Hematopoietic multipotent progenitor cell treated with erythropoietin and hydrocortisone succinate and interleukin-3 and kit ligand, for 8 days (in vitro differentiated cells): ENCODE measurements around the gene FFAR1.

ENCODE experiments used
- DNase-seq: peaks from one replicate; pipeline ENCODE4 v3.0.0-alpha.2; 2015

FFAR1 gene, protein sequence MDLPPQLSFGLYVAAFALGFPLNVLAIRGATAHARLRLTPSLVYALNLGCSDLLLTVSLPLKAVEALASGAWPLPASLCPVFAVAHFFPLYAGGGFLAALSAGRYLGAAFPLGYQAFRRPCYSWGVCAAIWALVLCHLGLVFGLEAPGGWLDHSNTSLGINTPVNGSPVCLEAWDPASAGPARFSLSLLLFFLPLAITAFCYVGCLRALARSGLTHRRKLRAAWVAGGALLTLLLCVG (N-terminal part only)

DNA sequence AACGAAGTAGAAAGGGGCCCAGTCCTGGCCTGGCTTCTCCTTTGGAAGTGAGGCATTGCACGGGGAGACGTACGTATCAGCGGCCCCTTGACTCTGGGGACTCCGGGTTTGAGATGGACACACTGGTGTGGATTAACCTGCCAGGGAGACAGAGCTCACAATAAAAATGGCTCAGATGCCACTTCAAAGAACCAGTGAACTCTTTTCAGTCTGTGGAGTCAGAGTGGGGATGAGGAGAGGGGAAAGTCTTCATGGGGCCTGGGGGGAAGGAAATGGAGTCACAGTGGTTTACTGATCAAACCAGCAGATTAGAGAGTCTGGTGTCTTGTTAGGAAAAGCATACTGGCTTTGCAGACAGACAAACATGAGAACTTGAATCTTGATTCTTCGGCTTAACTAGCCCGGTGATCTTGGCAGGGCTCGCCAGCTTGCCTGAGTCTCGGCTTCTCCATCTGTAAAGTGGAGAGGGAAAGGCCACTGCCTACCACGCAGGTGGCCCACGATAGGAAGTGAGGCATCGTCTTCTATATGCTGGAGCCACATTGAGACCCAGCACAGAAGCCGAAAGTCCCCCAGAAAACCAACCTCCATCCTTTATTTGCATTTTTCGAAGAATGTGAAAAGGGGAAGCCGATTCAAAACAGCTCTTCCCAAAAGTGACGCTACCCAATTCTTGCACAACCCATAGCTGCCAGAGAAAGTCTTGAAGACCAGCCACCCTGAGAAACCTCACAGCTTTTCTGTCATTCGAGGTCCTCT, at the start of gene FFAR1:
Gene FFAR1, plus strand, starts transcription at position 732 of the 759 bp plus-strand sequence. CDS start 3,650 bp downstream, outside the sequence.
- DNase-seq = peak; percentile 15

DNA sequence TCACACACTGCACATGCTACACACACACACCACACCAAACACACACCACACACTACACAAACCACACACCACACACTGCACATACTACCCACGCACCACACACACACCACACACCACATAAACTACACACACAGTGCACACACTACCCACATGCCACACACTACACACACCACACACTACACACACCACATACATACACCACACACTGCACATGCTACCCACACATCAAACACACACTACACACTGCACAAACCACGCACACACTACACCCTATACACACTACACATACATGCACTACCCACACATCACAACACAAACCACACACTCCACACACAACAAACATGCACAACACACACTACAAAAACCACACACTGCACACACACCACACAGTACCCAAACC, 49.8 kb upstream of the FFAR1 start:
- no peak for DNase-seq

DNA sequence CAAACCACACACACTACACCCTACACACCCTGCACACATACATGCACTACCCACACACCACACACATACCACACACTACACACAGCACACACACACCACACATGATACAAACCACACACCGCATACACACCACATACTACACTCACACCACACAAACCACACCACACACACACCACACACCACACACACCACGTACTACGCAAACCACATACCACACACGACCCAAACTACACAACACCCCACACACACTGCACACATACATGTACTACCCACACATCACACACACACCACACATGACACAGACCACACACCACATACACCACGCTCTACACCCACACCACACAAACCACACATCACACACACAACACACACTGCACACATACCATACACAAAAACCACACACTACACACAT, 49.1 kb upstream of the FFAR1 start:
- DNase-seq = no peak

DNA sequence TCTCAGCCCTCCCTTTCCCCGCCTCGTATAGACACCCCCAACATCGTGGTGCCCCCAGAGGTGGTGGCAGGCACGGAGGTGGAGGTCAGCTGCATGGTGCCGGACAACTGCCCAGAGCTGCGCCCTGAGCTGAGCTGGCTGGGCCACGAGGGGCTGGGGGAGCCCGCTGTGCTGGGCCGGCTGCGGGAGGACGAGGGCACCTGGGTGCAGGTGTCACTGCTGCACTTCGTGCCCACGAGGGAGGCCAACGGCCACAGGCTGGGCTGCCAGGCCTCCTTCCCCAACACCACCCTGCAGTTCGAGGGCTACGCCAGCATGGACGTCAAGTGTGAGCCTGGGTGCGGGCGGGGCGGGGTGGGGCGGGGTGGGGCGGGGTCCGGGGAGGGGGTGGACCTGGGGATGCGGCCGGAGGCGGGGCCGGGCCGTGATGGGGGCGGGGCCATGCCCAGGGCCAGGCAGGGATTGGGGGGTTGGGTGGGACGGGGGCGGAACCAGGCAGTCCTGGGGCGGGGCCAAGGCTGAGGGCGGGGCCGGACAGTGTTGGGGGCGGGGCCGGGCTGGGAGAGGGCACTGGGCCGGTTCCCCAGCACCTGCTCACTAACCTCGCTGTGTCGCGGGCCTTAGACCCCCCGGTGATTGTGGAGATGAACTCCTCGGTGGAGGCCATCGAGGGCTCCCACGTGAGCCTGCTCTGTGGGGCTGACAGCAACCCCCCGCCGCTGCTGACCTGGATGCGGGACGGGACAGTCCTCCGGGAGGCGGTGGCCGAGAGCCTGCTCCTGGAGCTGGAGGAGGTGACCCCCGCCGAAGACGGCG, 48.0 kb upstream of the FFAR1 start:
- DNase-seq = no peak

DNA sequence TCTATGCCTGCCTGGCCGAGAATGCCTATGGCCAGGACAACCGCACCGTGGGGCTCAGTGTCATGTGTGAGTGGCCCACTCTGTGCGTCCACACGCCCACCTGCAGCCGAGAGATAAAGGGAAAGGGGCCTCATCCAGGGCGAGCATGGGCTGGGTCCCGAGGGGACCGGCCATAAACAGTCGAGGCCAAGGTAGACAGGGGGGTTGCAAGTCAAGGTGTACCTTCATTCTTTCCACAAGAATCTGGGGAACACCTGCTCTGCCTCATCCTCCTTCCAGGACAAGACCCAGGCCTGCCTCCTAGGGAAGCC, 47.4 kb upstream of the FFAR1 start:
- DNase-seq = no peak

DNA sequence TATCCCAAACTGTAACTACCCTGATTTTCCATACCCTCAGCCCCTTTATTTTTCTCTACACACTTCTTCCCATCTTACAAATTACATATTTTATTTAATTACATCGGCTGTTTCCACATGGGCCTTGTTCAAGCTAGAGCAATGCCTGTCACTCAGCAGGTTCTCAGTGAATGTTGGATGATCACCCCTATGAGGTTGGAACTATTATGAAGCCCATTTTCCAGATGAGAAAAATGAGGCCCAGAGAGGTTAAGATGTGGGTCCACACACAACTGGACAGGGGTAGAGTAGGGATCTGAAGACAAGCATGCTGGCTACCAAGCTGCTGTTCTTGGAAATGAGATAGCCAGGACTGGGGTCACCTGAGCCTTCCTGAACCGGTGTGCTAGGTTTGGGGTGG, 45.7 kb upstream of the FFAR1 start:
- DNase-seq = no peak

DNA sequence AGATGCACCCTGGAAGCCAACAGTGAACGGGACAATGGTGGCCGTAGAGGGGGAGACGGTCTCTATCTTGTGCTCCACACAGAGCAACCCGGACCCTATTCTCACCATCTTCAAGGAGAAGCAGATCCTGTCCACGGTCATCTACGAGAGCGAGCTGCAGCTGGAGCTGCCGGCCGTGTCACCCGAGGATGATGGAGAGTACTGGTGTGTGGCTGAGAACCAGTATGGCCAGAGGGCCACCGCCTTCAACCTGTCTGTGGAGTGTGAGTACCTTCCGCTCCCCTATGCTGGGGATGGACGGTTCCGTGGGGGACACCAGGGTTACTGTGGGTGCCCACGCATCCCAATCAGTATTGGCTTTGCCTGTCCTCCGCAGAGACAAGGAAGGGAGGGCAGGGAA, 45.3 kb upstream of the FFAR1 start:
- DNase-seq = no peak

DNA sequence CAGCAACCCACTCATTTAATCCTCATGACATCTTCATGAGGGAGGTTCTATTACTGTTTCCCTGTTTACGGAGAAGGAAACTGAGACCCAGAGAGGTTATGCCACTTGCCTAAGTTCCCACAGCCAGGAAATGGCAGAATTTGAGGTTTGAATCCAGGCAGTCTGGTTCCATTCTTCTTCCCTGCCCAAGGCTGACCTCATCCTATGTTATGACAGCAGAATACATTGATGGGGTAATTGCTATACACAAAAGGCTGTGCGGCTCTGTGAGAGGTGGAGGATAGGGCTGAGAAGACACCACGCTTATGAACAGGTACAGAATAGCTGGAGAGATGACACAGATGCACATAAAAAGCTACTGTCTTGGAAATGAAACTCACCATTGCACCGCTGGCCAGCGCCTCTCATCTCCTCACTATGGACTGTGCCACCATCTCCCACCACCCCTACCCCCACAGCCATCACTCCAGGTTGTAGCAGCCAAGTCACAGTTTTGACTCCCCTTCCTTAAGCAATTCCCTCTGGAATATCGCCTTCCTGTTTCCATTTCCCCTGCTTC, 44.3 kb upstream of the FFAR1 start:
- DNase-seq = no peak

DNA sequence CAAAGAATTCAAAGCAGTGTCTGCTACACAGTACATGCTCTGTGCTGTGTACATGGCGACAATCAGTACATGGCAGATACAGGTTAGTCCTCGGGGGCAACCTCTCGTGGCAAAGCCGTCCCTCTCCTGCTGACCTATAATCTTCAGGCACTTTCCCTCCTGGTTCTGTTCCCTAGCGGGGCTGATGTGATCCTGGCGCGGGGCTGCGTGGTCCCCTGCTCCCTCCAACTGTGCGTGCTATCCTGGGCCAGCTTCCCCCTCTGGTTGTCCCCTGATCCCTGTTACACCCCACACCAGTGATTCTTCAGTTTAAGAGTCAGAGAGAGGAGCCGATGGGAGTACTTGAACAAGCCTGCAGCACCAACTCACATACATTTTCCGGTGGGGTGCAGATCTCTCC, 43.7 kb upstream of the FFAR1 start:
- DNase-seq = no peak

DNA sequence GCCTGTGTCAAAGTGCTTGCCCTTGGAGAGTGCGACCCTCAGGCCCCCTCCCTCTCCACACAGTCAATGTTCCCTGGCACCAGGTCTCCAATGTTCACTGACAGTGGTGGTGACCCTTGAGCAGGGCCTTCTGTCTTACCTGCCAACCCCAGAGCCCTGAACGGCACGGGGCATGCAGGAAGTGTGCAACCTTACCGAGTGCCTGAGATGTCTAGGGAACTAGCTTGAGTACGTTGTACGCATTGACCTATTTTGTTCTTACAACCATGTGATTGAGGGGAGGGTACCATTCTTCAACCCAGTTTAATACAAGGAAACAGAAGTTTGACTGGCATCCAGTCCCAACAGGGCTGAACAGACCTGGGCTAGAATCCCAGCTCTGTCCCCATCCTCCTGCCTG, 42.5 kb upstream of the FFAR1 start:
- no peak for DNase-seq

DNA sequence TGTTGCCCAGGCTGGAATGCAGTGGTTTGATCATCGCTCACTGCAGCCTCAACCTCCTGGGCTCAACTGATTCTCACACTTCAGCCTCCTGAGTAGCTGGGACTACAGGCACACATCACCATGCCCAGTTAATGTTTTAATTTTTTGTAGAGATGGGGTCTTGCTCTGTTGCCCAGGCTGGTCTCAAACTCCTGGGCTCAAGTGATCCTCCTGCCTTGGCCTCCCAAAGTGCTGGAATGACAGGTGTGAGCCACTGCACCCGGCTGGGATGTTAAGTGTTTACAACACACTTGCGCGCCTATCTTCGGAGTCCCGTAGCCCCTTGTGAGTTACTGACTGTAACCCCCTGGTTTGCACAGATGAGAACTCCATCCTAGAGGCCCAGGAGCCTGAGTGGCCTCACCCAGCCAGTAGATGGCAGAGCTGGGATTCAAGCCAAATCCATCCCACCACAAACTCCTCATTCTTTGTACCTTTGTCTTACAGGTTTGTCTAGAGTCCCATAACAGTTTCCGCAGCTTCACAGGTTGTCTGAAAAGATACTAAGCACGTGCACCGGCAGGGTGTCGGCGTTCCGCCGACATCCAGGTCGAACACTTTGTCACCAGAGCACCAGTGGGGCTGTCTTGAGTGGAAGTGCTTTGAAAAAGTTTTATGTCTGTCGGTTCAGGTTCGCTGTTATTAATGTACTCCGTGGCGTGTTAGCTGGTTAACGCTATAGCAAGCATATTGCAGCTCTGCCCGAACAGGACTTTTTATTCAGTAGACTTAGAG, 41.0 kb upstream of the FFAR1 start:
- DNase-seq = peak; percentile 14

DNA sequence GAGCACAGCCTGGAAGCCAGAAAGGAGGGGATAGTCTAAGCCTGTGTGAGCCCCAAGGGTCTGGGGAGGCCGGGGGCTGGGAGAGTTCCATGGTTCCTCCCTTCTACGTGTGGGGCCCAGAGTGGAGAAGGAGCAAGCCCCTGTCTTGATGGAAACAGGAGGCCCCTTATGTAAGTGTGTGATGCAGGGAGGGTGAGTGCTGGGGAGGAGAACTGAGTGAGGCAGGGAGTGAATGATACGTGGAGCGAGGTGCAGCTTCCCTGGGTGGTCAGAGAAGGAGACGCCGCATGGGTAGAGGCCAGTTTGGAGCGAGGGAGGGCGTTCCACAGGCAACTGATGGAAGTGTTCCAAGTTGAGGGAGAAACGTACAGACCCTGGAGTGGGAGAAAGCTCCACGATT, 39.8 kb upstream of the FFAR1 start:
- DNase-seq = no peak

DNA sequence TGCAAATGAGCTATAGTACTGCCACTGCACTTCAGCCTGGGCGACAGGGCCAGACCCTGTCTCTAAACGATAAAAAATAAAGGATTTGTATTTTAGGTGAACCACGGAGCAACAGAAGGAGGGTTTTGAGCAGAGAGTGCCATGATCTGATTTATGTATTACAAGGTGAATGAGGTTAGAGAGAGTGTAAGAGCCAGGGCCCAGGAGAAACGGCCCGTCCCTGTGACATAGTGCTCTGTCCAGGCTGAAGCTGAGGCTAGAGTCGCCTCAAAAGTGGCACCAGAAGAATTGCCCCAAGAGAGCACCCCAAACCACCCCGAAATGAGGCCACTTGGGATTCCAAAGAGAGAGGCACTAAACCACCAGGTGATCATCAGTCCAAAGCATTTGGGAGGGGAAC, 38.8 kb upstream of the FFAR1 start:
- DNase-seq = no peak

DNA sequence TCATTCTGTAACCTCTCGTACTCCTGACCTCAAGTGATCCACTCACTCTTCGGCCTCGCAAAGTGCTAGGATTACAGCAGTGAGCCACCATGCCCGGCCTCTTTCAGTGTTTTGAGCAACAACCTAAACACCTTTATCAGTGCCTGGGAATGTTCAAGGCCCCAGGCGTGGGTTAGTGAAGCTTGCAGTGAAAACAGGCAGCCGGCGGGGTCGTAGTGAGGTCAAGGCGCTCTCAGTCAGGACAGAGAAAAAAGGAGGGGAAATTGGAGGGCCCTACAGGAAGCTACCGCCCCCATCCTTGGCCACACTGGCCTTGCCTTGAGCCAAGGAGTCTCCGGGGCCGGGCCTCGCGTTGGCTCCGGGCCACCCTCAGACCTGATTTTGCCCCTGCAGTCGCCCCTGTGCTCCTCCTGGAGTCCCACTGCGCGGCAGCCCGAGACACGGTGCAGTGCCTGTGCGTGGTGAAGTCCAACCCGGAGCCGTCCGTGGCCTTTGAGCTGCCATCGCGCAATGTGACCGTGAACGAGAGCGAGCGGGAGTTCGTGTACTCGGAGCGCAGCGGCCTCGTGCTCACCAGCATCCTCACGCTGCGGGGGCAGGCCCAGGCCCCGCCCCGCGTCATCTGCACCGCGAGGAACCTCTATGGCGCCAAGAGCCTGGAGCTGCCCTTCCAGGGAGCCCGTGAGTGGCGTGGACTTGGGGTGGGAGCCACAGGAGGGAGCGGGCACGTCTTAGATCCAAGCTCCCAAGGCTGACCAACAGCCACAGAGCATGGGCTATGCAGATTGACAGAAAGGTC, 38.0 kb upstream of the FFAR1 start:
- DNase-seq = no peak

DNA sequence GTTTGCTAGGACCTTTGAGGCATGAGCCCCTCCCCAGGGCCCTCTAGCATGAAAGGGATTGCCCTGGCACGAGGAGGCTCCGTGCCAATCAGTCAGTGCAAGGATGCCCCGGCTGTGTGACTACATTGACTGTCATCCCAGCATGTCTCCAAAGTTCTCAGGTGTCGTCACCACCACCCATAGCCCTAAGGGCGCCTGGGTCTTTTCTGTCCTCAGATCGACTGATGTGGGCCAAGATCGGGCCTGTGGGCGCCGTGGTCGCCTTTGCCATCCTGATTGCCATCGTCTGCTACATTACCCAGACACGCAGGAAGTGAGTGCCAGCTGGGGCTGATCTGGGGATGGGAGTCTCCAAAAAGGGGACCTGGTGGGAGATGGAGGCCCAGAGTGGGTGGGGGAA, 37.4 kb upstream of the FFAR1 start:
- DNase-seq = no peak

DNA sequence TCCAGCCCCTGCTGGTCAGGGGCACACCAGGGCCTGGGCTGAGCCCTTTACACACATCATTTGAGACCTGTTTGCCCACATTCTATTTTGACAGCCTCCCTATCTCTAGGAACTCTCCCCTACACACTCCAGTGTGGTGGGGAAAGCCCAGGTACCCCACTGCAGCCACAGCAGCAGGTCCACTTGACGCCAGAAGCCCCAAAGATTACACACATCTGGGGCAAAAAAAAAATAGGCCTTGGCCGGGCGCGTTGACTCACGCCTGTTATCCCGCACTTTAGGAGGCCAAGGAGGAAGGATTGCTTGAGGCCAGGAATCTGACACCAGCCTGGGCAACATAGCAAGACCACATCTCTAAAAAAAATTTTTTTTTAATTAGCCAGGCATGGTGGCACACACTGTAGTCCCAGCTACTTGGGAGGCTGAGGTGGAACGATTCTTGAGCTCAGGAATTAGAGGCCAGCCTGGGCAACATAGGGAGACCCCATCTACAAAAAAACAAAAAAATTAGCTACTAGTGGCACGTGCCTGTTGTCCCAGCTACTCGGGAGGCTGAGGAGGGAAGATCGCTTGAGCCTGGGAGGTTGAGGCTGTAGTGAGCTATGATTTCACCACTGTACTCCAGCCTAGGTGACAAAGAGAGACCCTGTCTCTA, 36.8 kb upstream of the FFAR1 start:
- DNase-seq = no peak

DNA sequence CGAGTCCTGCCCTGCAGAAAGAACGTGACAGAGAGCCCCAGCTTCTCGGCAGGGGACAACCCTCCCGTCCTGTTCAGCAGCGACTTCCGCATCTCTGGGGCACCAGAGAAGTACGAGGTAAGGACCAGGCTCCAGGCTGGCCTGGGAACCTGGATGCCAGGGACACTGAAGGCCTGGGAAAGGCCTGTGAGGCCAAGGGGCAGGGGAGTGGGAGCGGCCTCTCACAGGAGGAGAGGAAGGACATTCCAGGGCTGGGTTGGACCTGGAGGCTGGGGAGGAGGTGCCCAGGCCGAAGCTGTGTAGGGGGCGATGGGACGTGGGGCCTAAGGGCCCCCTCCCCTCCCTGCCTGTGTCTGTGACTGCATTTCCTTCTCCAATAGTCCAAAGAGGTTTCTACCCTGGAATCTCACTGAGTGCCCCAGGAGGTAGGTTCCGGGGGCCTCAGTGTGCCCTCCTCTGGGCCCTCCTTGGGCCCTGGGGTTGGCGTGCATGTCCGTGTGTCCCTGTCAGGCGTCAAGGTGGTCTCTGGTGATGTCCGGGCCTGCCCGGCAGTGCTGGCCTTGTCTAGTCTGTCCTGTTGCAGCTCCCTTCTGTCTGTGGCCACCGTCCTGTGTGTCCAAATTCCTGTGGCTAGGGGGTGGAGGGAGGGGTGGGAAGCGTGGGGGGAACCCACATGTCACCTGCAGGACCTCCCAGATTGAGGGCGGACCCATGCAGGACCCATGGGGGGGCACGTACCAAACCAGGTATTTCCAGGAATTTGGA, 35.6 kb upstream of the FFAR1 start:
- DNase-seq = no peak

DNA sequence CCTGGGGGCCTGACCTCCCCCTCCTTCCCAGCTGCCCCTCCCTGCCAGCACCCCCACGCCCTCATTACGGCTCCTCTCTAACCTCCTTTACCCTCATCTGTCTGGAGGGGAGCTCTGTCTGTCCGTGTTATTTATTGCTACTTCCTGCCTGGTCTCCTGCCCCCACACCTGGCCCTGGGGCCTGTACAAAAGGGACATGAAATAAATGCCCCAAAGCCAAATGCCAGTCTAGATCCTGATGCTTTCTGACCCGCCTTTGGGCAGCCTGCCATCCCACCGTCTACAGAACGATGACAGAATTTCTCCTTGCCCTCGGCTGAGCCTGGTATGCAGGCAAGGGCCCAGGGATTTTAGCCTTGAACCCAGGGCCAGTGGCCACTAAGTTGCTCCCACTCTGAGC, 34.1 kb upstream of the FFAR1 start:
- DNase-seq = no peak

DNA sequence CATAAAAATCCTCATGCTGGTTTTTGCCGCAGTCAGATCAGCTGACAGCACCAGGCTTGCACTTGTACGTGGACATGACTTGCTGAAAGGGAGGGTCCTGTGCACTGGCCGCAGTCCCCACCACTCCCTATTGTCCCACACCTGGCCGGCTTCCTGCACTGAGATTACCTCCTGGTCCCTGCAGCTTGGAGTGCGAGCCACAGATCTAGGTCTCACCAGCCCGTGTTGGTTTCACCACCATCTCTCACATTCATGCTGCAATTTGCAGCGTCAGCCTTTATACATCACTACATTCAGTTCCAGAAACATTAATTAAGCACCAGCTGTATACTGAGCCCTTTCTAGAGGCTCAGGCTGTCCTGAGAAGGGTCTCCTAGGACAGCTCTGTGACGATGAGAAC, 33.7 kb upstream of the FFAR1 start:
- no peak for DNase-seq

DNA sequence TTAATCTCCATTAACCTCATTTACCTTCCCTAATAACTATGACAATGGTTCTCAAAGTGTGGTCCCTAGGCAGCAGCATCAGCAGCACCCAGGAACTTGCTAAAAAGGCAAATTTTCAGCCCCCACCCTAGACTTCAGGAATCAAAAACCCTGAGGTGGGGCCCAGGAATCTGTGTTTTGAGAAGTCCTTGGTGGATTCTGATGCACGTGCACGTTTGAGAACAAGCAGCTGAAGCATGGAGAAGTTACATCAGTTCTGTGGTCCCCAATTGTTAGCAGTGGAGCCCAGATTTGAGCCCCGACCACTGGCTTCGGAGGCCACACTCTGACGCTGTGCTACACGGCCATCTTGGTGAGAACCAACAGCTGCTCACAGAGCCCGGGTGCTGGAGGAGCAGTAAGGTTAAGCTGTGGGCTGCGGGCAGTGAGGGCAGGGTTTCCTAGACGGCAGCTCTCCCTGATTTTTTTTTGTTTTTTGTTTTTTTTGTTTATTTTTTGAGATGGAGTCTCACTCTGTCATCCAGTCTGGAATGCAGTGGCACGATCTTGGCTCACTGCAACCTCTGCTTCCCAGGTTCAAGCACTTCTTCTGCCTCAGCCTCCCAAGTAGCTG, 32.7 kb upstream of the FFAR1 start:
- no peak for DNase-seq
